Thyroid gland (tissue), 4 donors: ENCODE data around the gene MPST.

Experiments
- POLR2A ChIP-seq, 2 donors: fragments of 450-650 bp; IDR thresholded peaks; one replicate each; pipeline ENCODE4 v1.6.1; 2017; ENCODE audit warnings: antibody characterized with exemption in 2 of 2, mild to moderate bottlenecking in 2 of 2, moderate library complexity in 1 of 2
- TF ChIP-seq, protein P1 (sequence below), 6 experiments: fragments of 200-600 bp in 3 of 6; fragments of 450-650 bp in 3 of 6; sonication (generic) in 3 of 6; IDR thresholded peaks; one replicate each; pipeline ENCODE4 v1.5.1; 2016 to 2019; ENCODE audit warnings: antibody characterized with exemption in 6 of 6, mild to moderate bottlenecking in 2 of 6, inconsistent platforms in 1 of 6, moderate library complexity in 1 of 6

GRCh38 chr22:37067428-37067827 lies 47.9 kb downstream of the MPST start:
- TF ChIP-seq, protein P1, sequence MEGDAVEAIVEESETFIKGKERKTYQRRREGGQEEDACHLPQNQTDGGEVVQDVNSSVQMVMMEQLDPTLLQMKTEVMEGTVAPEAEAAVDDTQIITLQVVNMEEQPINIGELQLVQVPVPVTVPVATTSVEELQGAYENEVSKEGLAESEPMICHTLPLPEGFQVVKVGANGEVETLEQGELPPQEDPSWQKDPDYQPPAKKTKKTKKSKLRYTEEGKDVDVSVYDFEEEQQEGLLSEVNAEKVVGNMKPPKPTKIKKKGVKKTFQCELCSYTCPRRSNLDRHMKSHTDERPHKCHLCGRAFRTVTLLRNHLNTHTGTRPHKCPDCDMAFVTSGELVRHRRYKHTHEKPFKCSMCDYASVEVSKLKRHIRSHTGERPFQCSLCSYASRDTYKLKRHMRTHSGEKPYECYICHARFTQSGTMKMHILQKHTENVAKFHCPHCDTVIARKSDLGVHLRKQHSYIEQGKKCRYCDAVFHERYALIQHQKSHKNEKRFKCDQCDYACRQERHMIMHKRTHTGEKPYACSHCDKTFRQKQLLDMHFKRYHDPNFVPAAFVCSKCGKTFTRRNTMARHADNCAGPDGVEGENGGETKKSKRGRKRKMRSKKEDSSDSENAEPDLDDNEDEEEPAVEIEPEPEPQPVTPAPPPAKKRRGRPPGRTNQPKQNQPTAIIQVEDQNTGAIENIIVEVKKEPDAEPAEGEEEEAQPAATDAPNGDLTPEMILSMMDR (IDR thresholded peaks at IDR 0.05): no peak
- TF ChIP-seq POLR2A (IDR thresholded peaks at IDR 0.05): no peak
